ENCODE data around the gene CCDC85B. TPM values are rescaled to one million over a fixed set of nuclear protein-coding genes. Genes with fewer than 3 reads are reported as not detected.

Gene CCDC85B
- total and polyA plus RNA-seq, 2 of the 8 experiments (the other 6 are each of a cell fraction or from before 2014, with no cell fraction given) = 19.8 to 30.8 TPM

GRCh38 chr11:65915821-65916251 is 25.4 kb downstream of the CCDC85B start:
- no peak overlapping the region for H2AK5ac ChIP-seq (ENCODE audit: low read depth, low read length)
- no peak overlapping the region for H3K4ac ChIP-seq (replicated peaks; ENCODE audit: insufficient read length, low read depth, low read length)
- FAIRE-seq (no peak), DNase-seq (ENCODE audit: low read depth in 1 of 2, low spot score in 2 of 2) (no peak)
- H3K9me3 ChIP-seq (ENCODE audit: insufficient read depth in 2 of 2, low read depth in 1 of 2, low read length in 1 of 2) = no peaks in the 10 kb centered on the region
- TF ChIP-seq BACH1 (IDR thresholded peaks at IDR 0.05; ENCODE audit: low read length) (peak; percentile 83), ASH2L (IDR thresholded peaks at IDR 0.05; ENCODE audit: low read length) (no peak), POLR2AphosphoS5 (IDR thresholded peaks at IDR 0.05; ENCODE audit: low read depth, low read length) (no peak), RNF2 (IDR thresholded peaks at IDR 0.05; ENCODE audit: borderline replicate concordance, low read depth, low read length, missing control alignments, poor library complexity, severe bottlenecking) (no peak), MAFK (IDR thresholded peaks at IDR 0.05; ENCODE audit: low read depth, low read length) (peak; percentile 43; the same call in 1 of the 2 replicates), SP2 (IDR thresholded peaks at IDR 0.05; ENCODE audit: low read length) (no peak)
- H2BK12ac ChIP-seq (ENCODE audit: low read depth, low read length) = no peak overlapping the region
- WGBS, 2 experiments (ENCODE audit: extremely low coverage in 1 of 2, insufficient coverage in 1 of 2, insufficient read length in 1 of 2, insufficient replicate concordance in 2 of 2, low coverage in 1 of 2, low lambda C conversion rate in 2 of 2, missing lambda C conversion rate in 1 of 2) = 65% methylated on average over 13 of the region's 13 CpGs; no CpG with 5 or more reads in 1 of the 2 experiments
- peak overlapping the region; percentile 84; the same call in 1 of the 2 replicates for H4K8ac ChIP-seq (ENCODE audit: extremely low read depth, insufficient read depth, low read length)
- H3K14ac ChIP-seq (ENCODE audit: insufficient read length) = no peak overlapping the region
- no peaks in the 10 kb centered on the region; a peak in 1 of 7 replicates for H3K27me3 ChIP-seq (replicated peaks in 1 of 4; ENCODE audit: control insufficient read depth in 3 of 4, extremely low read depth in 1 of 4, insufficient read depth in 3 of 4, low read length in 3 of 4)
- peaks cover 0 to 7% of the 10 kb centered on the region in 2 experiments for H4K20me1 ChIP-seq (replicated peaks in 1 of 2; ENCODE audit: control insufficient read depth in 1 of 2, insufficient read depth in 2 of 2, low read length in 2 of 2)
- H3K27ac ChIP-seq (ENCODE audit: low read depth, low read length) = no peak overlapping the region
- H3K23ac ChIP-seq (ENCODE audit: insufficient read length) = no peak overlapping the region
- peaks cover 13% of the 10 kb centered on the region; the same call in 1 of the 2 replicates for H3K23me2 ChIP-seq (ENCODE audit: low read depth, low read length)
- H4K91ac ChIP-seq (replicated peaks; ENCODE audit: insufficient read length, low read length) = no peak overlapping the region
- no peak overlapping the region for H2BK15ac ChIP-seq (ENCODE audit: low read length)
- H3K4me1 ChIP-seq (replicated peaks in 1 of 4; ENCODE audit: control insufficient read depth in 3 of 4, insufficient read depth in 4 of 4, low read length in 3 of 4) = peaks cover 2 to 22% (median 14%) of the 10 kb centered on the region in 4 experiments; a peak in 5 of 7 replicates
- peaks cover 0 to 7% of the 10 kb centered on the region in 2 experiments; a peak in 2 of 4 replicates for H3K79me2 ChIP-seq (ENCODE audit: control insufficient read depth in 1 of 2, insufficient read depth in 2 of 2, low read length in 2 of 2)
- no peak overlapping the region for H2BK20ac ChIP-seq (ENCODE audit: low read length)
- H3K36me3 ChIP-seq (ENCODE audit: control insufficient read depth in 2 of 4, insufficient read depth in 4 of 4, low read length in 3 of 4) = no peaks in the 10 kb centered on the region
- no peak overlapping the region for H3K4me3 ChIP-seq (ENCODE audit: extremely low read depth in 1 of 4, insufficient read depth in 2 of 4, low read depth in 3 of 4, low read length in 4 of 4)
- H3K18ac ChIP-seq (ENCODE audit: extremely low read depth, low read length) = peak overlapping the region; percentile 63; the same call in 1 of the 2 replicates
- H2AFZ ChIP-seq (ENCODE audit: low read length) = no peak overlapping the region
- H3K9ac ChIP-seq (replicated peaks in 1 of 4; ENCODE audit: extremely low read depth in 1 of 4, low read depth in 3 of 4, low read length in 3 of 4) = no peak overlapping the region
- POLR2A ChIA-PET (ENCODE audit: partially characterized antibody) = interaction anchor here (0.6 to 4.9 kb wide), 10 partner anchors 24 to 353 kb away, joined by 3 to 36 read pairs (median 3); partner anchors contain the start of genes CCDC85B, FIBP, MUS81 and RAB1B
- no peak overlapping the region for H3K56ac ChIP-seq (replicated peaks; ENCODE audit: insufficient read length, low read depth, low read length)
- no peak overlapping the region for H2BK120ac ChIP-seq (replicated peaks; ENCODE audit: low read depth, low read length)
- H3K4me2 ChIP-seq (ENCODE audit: insufficient read depth in 1 of 2, low read depth in 2 of 2, low read length in 2 of 2) = no peak overlapping the region
- H4K5ac ChIP-seq (ENCODE audit: insufficient read length, low read depth, low read length) = no peak overlapping the region
- peaks cover 7% of the 10 kb centered on the region; the same call in 1 of the 2 replicates for H3K79me1 ChIP-seq (ENCODE audit: low read depth, low read length)
- no peak overlapping the region for H2BK5ac ChIP-seq (ENCODE audit: low read depth, low read length)
- CTCF ChIA-PET (ENCODE audit: partially characterized antibody) = interaction anchor here (0.8 to 11.7 kb wide), 8 partner anchors 10 to 94 kb away, joined by 3 to 212 read pairs (median 6); partner anchors contain the start of genes CCDC85B, FIBP and MUS81

All from H1 (cell line).